IPS-NIHi7 (cell line): ENCODE measurements around the gene MINDY3.

Source experiments
- DNase-seq: peaks from one replicate; pipeline ENCODE4 v3.0.0; 2012; ENCODE audit warnings: mixed read lengths; ENCODE audit errors: extremely low spot score

MINDY3 gene

DNA sequence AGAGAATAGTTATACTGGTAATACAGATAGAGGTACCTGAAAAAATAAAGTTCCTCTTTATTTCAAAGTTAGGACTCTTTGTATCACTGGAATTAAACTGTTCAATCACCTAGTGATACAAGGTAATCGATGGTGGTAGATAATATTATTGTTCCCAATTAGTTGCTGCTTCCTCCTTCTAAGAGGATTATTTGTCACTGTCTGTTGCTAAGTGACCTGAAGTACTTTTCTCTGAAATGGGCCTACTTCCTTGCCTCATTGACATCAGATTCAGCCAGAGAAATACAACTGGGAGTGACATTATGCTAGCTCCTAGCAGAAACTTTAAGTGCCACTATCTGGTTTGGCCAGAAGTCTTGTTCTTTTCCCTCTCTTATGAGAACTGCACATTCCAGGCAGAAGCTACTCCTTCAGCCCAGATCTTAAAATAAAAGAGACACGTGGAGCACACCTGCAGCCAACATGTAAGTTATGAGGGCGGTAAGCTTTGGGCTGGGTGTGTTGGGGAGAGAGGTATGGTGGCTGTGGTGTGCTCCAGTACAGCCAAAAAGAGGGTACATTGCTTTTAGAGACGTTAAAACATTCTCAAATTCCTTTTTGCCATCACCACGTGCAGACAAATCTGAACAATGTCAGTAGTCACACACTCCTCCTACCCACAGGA, 54.8 kb downstream of the MINDY3 start:
- no peak for DNase-seq

DNA sequence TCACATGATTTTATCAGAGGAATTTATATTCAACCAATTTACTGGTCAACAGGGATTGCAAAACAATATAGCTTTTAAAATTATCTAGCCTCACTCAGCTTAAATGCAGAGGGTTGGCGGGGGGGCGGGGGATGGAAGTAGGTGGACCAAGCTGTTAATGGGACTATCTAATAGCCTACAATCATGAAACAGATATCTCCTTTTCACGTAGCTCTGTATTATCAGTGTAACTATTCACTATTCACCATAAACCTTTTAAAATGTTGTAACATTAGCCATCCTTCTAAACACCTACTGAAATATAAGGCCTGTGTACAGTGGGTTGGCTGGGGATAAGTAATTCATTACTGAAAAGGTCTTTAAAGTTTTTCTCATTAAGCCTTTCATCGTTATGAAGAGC, 56.2 kb downstream of the MINDY3 start:
- no peak for DNase-seq

DNA sequence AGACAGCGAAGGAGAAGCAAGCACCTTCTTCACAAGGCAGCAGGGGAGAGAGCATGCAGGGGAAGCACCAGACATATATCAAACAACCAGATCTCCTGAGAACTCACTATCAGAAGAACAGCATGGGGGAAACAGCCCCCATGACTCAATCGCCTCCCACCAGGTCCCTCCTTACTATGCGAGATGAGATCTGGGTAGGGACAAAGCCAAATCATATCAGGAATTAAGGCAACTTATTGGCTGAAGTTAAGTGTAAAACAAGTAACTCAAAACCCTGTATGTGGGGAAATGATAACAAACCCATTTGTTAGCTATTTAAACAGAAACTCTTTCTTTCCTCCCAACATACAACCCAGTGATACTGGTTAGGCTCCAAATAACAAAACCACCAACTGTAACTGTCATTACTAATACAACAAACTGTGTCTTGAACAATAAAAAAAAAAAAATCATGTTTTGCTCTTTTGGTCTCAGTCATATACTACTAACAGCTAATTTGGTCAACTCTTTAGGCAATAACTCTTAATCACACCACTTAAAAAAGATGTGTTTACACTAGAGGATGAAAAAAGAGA, 57.8 kb downstream of the MINDY3 start:
- DNase-seq, result no peak

DNA sequence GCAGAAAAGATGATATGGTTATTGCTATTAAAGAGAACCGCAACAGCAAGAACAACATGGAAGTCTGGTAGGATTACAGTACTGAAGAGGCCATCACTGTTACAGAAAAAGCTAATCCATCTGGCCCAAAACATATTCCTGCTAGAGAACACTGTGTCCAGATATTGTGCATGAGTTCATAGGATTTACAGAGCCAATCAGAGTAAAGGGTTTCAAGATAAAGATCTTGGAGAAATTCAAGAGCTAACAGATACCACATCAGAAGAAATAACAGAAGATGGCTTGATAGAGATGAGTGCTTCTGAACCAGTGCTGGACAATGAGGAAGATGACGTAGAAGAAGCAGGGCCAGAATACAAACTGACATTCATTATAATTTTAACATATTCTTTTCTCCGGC, 58.7 kb downstream of the MINDY3 start:
- no peak for DNase-seq

DNA sequence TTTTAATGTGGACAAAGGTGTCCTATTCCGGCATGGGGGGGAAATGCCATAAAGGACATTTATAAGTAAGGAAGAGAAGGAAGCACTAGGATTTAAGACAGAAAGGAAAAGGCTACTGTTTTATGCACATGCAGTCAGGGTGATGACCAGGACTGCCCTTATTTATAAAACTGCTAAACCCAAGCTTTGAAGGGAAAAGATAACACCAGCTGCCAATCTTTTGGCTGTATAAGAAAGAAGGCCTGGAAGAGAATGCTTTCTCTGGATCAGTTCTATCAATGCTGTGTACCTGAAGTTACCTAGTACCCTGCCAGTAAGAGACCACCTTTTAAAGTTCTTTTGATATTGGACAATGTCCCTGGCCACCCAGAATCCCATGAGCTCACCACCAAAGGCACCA, 59.2 kb downstream of the MINDY3 start:
- no peak for DNase-seq

DNA sequence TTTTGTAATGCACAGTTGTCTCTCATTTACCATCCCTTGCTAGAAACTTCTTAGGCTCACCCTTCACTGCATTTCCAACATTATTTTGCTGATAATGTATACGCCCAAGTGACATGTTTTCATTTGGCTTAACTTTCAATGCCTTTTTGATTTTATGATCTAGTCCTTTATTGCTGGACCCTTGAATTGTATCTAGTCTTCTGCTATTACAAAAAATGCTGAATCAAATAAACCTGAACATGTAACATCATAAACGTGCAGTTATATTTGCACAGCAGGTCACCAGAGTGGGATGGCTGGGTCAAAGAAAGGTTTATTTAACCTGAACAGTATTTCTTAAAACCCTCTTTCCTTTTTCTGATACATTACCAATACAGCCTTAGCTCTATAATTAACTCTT, 63.0 kb downstream of the MINDY3 start:
- no peak for DNase-seq

DNA sequence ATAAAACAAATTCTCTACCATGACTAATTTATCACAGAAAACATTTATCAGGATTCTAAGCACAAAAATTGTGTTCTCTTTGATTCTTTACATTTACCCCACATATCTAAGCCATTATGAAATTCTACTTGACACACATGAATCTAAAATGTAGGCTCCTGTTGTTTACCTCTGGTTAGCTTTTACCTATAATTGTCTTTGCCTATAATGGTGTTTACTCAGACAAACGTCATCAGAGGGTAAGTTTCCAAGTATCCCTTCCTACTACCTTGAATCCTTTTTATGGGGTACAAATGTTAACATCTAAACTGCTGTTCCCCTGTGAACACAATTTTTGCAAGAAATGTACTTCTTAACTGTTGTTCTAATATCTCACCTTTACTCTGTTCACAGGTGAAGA, 63.5 kb downstream of the MINDY3 start:
- no peak for DNase-seq

DNA sequence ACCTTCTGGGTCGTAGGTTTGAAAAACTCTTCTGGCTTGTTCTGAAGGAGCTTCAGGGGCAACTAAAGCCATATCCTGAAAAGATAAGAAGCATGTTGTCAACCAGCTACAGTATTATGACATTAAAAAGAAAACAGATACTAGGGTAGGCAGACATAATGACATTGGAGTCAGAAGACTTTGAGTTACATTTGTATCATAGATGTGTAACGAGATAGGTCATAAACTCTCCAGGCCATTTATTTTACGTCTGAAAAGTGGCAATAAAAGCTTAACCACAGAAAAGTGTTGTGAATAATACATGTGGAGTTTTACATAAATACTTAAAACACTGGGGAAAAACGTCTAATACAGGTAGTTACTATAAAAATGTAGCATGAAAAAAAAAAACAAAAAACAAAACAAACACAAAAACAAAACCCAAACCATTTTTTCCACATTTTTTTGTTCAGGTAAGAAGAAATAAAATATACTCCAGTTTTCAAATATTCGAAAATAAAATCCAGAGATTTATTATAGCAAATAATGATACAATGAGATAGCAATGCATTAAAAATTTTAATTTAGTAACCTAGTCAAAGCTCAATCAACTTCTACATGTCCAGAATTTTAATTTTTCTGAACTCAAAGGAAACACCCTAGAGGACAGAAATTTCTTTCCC, 64.1 kb downstream of the MINDY3 start:
- DNase-seq, result no peak

DNA sequence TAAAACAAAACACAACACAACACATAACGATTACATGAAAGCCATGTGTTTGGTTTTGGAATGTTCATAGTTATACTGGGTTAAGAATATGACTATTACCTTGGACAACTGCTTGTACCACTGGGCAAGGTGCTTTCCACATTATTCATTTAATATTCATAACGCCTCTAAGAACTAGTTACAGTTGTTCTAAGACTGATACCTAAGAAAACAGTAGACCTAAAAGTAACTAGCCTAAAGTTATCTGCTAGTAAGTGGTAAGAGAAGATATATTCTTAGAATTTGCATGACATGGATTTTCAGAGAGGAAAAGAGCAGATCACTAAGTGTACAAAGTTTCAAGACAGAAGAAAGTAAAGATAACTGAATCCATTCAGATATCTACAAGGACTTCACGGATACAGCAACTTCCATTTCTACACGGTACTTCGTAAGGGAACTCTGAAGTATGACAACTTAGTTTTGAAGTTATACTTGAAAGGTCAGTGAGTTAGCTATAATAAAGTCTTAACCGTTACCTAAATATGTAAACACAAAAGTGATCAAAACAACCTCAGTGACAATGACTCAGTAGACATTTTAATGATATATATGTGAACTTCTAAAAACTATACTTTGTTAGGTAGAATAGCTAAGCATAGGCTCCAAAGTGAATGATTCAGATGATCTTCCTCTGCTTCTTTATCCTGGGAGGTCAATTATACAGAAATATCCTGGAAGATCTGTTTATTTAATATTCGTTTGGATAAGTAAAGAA, 65.1 kb downstream of the MINDY3 start:
- DNase-seq, result no peak

DNA sequence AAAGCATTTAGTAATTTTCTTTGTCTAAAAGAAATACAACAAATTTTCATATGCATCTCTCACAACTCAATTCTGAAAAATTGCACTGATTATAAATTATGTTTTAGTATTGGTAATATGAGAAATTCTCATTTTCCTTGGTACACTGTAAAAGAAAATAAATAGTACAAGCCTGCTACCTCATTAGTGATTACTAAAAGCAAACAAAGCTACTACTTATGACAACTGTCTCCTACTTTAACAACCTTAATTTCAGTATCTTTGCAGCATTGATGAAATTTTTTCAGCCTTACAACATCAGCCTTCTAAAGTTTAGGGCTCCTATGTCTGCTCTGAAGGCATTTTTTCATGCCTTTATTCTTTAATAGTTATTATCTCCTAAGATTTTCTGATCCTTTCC, 65.7 kb downstream of the MINDY3 start:
- no peak for DNase-seq

DNA sequence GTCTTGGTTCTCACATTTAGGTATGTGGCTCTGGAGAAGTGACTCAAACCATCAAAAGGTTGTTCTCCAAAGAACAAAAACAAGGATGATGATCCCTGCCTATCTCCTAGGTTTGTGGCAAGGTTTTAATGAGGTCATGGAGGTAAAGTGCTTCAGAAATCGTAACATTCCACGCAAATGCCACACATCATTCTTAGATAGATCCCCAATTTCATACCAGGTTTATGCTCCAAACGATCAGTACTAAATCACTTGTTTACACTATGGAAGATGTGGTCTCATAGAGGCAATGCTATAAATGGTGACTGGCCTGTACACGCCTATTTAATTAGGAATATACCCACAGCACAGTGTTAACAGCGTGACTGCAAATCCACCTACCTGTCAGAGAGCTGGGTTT, 66.6 kb downstream of the MINDY3 start:
- DNase-seq, result no peak

DNA sequence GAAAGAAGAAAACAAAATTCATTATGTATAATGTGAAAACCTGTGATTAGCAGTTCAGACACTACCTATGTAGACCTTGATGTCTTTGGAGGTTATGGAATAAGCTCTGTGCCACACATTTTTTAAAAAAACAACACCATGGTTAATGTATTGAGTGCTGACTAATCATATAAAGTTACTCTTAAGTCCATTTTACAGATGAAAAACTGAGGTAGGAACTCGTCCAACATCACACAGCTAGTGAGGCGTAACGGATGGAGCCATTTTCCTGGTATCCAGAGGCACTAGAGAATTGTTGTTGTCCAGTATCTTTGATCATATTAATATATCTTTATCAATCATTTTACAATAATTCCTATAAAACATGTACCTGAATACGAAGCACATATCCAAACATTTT, 67.5 kb downstream of the MINDY3 start:
- DNase-seq, result no peak

DNA sequence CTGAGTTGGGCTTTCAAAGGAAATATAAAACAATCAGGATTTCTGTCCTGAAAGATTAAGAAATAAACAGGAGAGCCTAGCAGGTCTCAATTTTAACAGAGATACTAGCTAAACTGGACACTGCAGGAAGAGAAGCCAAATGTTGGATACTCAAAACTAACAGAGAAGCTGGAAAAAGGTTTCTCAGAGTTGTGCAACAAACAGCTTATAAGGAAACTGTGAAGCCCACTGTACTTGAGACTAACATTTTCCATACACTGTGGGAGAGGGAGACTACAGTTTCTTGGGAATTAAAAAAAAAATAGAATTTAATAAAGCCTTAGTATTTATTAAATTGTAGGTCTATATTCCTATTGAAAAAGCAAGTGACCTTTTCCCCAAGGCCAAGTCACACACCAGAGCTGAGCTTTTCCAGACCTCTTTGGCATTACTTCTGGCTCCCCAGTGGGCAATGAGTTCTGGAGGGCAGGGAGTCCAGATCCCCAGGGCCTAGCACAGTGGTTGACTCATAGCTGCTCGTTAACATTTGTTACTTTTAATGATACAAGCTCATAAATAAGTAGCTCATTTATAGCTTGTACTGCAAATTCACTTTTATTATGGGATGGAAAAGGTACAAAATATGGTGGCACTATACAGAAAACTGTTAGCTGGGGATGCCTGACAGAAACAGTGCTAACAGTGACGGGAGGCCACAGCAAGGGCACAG, 68.3 kb downstream of the MINDY3 start:
- DNase-seq, result no peak

DNA sequence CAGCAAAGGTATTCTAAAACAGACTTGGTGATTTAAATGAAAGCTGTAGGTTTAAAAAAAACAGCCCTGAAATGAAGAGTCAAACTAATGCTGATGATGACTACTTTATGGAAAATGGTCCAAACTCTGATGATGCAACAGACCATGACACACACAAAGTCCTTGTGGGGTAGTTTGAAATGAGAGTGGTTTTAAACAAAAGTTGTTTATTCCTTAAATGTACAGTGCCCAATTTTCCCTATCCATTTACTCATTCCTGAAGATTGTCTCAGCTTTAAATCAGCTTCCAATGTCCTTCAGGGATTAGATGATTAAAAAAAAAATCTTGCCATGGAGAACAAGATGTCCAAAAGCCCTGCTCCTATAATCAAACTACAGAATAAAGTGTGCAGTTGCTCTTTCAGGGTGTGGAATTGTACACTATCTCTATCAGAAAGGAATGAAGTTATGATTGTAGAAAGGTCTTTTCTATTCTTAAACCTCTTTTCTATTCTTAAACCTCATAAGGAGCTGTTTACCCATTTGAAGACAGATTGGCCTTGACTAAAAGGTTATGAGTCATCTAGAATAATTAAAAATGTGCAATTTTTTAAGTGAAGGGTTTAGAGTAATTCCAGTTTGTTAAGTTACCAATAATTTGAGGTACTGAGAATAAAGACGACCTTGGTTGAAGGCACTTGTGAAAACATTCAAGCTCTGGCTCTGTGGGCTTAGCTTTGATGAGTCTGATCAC, 70.3 kb downstream of the MINDY3 start:
- DNase-seq, result no peak

DNA sequence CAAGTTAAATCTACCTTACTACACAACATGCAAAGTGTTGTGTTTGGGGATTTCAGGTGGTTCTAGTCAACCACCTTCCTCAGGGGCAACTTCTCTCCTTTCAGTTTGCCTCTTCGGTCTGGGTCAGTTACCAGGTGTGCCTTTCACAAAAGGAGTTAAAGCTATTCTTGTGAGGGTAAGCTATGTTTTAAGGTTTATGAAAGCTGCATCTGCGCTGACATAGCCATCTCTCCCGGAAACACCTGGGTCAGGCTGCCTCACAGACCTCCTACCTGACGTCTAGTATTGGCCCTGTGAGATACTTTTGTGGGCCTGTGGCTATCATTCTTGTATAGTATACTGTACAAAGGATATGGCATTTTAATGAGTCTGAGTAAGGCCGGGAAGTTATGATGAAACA, 72.9 kb downstream of the MINDY3 start:
- no peak for DNase-seq

DNA sequence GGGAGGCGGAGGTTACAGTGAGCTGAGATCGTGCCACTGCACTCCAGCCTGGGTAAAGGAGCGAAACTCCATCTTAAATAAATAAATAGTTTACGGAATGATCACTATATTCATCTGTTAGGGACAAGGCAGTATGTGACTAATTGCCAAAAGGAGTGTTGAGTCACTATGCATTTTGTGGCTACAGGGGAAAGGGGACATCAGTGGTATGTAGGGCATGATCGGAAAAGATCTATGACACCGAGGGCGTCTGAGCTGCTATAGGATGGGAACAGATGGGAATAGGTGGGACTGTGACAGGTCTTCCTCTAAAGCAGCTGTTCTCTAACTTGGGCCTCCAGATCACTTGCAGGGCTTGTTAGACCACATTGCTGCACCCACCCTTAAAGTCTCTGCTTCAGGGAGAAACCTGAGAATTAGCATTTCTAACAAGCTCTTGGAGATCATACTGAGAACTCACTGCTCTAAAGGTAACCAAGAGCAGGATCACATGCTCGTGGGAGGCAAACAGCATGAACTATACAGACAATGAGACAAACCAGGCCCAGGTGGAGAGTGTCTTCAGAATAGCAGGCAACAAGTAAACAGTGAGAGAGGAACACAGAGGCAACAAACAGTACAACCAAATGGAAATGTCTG, 75.5 kb downstream of the MINDY3 start:
- no peak for DNase-seq

DNA sequence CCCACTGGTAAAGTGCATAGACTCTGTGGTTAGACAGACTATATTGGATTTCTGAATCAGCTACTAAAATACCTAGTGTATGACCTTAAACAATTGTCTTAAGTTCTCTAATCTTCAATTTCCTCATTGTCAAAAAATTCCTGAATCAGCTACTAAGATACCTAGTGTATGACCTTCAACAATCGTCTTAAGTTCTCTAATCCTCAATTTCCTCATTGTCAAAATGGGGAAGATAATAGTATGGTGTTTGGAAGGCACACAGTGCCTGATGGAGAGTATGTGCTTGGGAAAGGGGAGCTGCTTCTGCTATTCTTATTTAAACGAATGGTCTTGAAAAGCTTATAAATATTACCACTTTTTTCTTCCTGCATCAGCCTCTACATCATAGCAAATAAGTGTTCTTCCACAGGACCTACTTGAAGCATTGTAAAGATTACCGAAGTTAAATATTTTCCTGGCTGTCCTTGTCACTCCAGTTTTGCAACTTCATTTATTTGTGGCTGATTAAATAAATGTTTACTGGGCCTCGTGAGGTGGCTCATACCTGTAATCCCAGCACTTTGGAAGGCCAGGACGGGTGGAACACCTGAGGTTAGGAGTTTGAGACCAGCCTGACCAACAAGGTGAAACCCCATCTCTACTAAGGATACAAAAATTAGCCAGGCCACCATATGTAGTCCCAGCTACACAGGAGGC, 76.2 kb downstream of the MINDY3 start:
- DNase-seq, result no peak

DNA sequence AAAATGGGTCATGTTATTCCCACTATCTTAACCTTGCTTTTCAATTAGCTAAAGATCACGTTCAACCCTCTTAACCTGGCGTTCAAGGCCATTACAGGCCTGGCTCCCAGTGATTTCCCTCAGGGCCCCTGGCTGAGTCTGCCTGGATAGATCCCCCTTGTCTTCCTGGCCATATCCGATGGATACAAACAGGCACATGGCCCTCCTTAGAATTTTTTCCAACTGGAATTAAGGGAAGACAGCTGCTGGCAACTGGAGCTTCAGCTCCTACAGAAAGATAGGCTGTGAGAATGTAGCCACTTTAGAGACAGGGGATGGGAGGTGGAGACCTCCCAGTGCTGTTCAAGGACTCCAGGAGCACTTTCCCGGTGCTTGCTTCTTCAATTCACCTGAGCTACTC, 77.5 kb downstream of the MINDY3 start:
- DNase-seq, result no peak

DNA sequence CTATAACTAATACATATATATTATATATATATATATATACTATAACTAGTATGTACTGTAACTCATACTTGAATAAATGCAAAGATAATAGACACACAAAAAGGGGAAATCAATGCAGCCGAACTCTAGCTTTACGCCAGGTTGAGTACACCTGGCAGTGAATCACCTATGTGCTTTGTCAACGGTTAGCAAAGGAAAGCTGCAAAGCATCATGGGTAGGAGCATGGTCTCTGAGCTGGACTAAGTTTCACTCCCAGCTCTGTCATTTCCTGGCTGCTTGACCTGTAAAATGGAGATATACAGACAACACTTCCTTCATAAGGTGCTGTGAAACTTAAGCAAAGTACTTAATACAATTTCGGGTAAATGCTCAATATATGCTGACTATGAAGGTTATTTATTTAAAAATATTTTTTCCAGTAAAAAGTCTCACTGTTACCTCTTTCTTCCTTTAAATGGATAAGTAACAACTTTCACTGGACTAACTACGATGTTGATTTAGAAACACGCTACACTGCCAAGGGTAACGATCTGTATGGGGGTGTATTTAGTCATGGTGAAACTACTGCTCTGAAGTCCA, 78.8 kb downstream of the MINDY3 start:
- no peak for DNase-seq
